NCI-H510A treated with DMSO at 0.1 percent for 48 hours (cell line): ENCODE measurements around the gene ABR.

Experiments used
- DNase-seq: peaks from one replicate; lab custom pipeline; 2025; lab: John Stamatoyannopoulos, UW

ABR gene

GRCh38 chr17:958712-959451, 220.9 kb downstream of the ABR start:
- DNase-seq = no peak

- no peak for DNase-seq
Observed at GRCh38 chr17:957856-958421, 221.8 kb downstream of the ABR start.

- DNase-seq = no peak
Observed at GRCh38 chr17:956905-957304, 222.9 kb downstream of the ABR start.

- DNase-seq = no peak
Observed at GRCh38 chr17:954431-955164, 225.2 kb downstream of the ABR start.

GRCh38 chr17:953767-954166, 226.0 kb downstream of the ABR start:
- no peak for DNase-seq
